Mucosa of descending colon (tissue), 3 donors: ENCODE results near the gene ETV6. TPM values are rescaled to one million over a fixed set of nuclear protein-coding genes. Genes with fewer than 3 reads are reported as not detected.

Experiments used
- ATAC-seq: fragments of 200-7000 bp; cut with Tn5 transposase; one replicate; pipeline ENCODE4 v1.9.1; 2020; ENCODE audit warnings: mild to moderate bottlenecking, moderate library complexity
- DNase-seq, 3 donors: peaks; one replicate each; pipeline ENCODE4 v3.0.0-alpha.2; 2020
- H3K36me3 ChIP-seq: fragments of 200-600 bp; one replicate; pipeline ENCODE4 v1.8.0; 2021; ENCODE audit warnings: low read depth, mild to moderate bottlenecking
- H3K4me1 ChIP-seq: fragments of 200-600 bp; one replicate; pipeline ENCODE4 v1.8.0; 2021; ENCODE audit warnings: low read depth, mild to moderate bottlenecking
- H3K4me3 ChIP-seq: fragments of 200-600 bp; one replicate; pipeline ENCODE4 v1.8.0; 2021; ENCODE audit warnings: mild to moderate bottlenecking
- H3K9me3 ChIP-seq: fragments of 200-600 bp; one replicate; pipeline ENCODE4 v1.8.0; 2021; ENCODE audit warnings: mild to moderate bottlenecking
- CTCF ChIP-seq: fragments of 200-600 bp; IDR thresholded peaks from one replicate; pipeline ENCODE4 v1.8.0; 2022; ENCODE audit warnings: antibody characterized with exemption, mild to moderate bottlenecking
- intact Hi-C, 2 donors: fragments of 100-400 bp; cut with DNase I in 1 of 2; cut with micrococcal nuclease in 1 of 2; formaldehyde crosslinking; loops; one replicate each; pipeline versions ENCODE4 v1.11.0 to v1.11.1; 2022; cut with DNase I, micrococcal nuclease
- total RNA-seq, 3 donors: library from RNA; stranded (reverse); fragmentation: NEBNext Ultra II Directional in 2 of 3; extraction: Animal tissue kit (Norgen Biotek cat#: 25700) in 2 of 3; gene quantifications; one replicate each; pipeline versions ENCODE4 v1.2.1 to v1.2.4, GENCODE V29; 2021 to 2023
- donor health status: DM: no; HTN: no; CAD: no; lungs with moderate emphysema.
- donor health status: DM: no; HTN: no; CAD: no.
- donor health status: DM: no; HTN: yes; CAD: no.

The ETV6 gene
- total RNA-seq, 3 donors from 2014 or later = 60.9 to 74.3 (median 72.8) TPM

GRCh38 chr12:11795192-11795912 lies 145.9 kb downstream of the ETV6 start:
- DNase-seq = peak in 2 of 3 donors; percentile 51 to 71
- no peak for TF ChIP-seq CTCF

DNA sequence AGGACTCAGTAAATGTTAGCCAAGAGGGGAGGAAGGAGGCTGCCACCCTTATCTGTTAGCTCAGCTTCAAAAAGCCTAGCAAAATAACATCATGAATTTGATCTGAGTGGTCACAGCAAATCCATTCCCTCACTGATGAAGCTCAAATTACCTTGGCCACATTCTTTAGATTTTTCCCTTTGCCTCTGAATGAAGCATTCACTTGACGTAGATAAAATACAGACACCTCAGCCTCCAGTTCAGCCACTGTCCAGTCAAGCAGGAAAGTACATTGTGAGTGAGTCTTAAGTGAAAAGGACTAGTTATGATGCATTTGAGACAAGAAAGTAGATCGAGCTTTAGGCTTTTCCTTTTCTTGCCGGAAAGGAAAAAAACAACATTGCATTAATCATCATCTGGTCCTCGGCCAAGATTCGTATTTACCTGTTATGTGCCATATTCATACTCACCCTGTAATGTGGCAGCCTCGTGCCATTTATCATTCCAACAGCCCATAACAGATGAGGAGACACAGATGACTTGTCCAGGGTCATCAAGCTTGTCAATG lies 146.5 kb downstream of the ETV6 start:
- TF ChIP-seq CTCF = no peak
- H3K9me3 ChIP-seq = no peaks in the 10 kb centered on the region
- ATAC-seq = peak; percentile 68
- peak in 1 of 3 donors; percentile 71 for DNase-seq
- intact Hi-C loops = no loop called here
- H3K4me1 ChIP-seq = peaks cover 30% of the 10 kb centered on the region
- H3K4me3 ChIP-seq = no peak overlapping the region
- H3K36me3 ChIP-seq = no peaks in the 10 kb centered on the region

More at GRCh38 chr12:11795192-11795912, 145.9 kb downstream of the ETV6 start:
- no peak overlapping the region for H3K4me3 ChIP-seq
- intact Hi-C loops = no loop called here
- H3K36me3 ChIP-seq = no peaks in the 10 kb centered on the region
- peaks cover 30% of the 10 kb centered on the region for H3K4me1 ChIP-seq
- ATAC-seq = peak; percentile 96
- H3K9me3 ChIP-seq = no peaks in the 10 kb centered on the region

- Histone ChIP-seq H3K9me3 (no peaks in the 10 kb centered on the region), H3K4me3 (no peak overlapping the region), H3K4me1 (peaks cover 30% of the 10 kb centered on the region), H3K36me3 (no peaks in the 10 kb centered on the region)
- no peak for TF ChIP-seq CTCF
- intact Hi-C loops = no loop called here
- no peak for DNase-seq
- no peak for ATAC-seq
These were observed 147.9 kb downstream of the ETV6 start for GRCh38 chr12:11797317-11797913.

DNA sequence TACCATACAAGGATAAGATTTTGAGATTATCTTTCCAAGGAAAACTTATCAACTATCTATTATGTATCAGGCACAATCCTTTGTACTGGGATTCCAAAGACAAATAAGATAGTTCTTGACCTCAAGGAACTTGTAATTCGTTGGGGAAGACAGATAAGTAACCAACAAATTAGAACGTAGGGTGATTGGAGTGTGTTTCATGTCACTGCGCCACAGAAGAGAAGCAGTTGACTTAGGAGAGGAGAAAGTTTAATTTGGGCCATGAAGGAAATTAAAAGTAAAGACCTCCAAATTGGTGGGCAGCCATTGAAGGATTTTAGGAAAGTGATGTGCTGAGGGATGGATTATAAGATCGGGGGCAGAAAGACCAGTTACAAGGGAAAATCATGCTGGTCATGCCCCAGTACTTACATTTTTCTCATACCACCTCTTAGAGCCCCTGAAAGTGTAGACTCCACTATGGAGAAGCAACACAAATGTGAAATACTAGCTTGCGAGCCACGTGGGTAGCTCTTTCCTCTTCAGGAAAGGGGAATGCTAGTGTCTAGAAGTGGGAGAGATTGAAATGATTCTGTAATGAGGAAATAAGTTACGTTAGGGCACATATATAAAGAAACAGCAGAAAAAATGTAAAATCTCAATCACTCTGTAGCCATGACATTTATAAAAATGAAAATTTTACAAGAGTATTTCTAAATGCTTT lies 148.7 kb downstream of the ETV6 start:
- no peak for DNase-seq
- intact Hi-C loops = no loop called here
- Histone ChIP-seq H3K4me1 (peaks cover 30% of the 10 kb centered on the region), H3K9me3 (no peaks in the 10 kb centered on the region), H3K36me3 (no peaks in the 10 kb centered on the region), H3K4me3 (no peak overlapping the region)
- TF ChIP-seq CTCF = no peak
- no peak for ATAC-seq

DNA sequence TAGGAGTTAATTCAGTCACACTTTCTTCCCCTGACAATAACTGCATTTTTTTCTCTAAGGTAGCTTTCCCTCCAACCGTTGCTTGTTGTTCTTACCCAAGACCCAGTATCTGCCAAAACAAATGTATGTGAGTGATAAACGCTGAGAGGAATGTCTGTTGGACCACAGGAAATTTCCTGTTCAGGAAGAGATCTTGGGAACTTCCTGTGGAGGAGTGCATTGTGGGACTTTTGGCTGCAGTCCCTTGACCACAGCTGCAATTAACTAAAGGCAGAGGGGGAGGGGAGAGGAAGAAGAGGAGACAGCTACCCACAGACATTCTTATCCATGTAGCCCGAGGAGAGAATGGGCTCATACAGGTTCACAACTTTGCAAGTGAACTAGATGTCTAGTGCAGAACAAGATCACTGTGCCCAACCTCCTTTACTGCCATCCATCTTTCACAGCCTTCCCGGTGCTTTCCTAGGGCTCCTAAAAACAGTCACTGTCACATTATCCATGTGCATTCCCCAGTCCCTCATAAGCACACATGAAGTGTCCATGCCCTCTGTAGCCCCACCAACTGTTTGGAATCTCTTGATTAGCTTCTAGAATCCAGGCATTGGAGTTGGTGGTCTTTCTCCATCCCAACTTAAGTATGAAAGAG lies 149.5 kb downstream of the ETV6 start:
- TF ChIP-seq CTCF = no peak
- ATAC-seq (no peak), DNase-seq (no peak)
- intact Hi-C loops = no loop called here
- Histone ChIP-seq H3K36me3 (no peaks in the 10 kb centered on the region), H3K4me3 (no peak overlapping the region), H3K4me1 (peaks cover 27% of the 10 kb centered on the region), H3K9me3 (no peaks in the 10 kb centered on the region)
